GM23248 (cell line): Measurements from ENCODE around the gene ZNRF1. TPM values are rescaled to one million over a fixed set of nuclear protein-coding genes. Genes with fewer than 3 reads are reported as not detected.

Source experiments
- DNase-seq: peaks from one replicate; pipeline ENCODE4 v3.0.0-alpha.2; 2015
- H2AFZ ChIP-seq: fragments of 200-600 bp; sonication (generic); 2 replicates; pipeline ENCODE4 v1.6.1; 2016; ENCODE audit warnings: antibody characterized with exemption
- H3F3A ChIP-seq: fragments of 200-600 bp; sonication (generic); 2 replicates; pipeline ENCODE4 v1.6.1; 2016; ENCODE audit warnings: mild to moderate bottlenecking, antibody characterized with exemption, mixed run types; ENCODE audit not compliant: insufficient read depth
- H3K27ac ChIP-seq: fragments of 200-600 bp; sonication (generic); 2 replicates; pipeline ENCODE4 v1.5.1; 2016; ENCODE audit warnings: mild to moderate bottlenecking
- H3K27me3 ChIP-seq: fragments of 200-600 bp; sonication (generic); replicated peaks from 2 replicates; pipeline ENCODE4 v1.6.1; 2016; ENCODE audit warnings: mild to moderate bottlenecking; ENCODE audit not compliant: insufficient read depth
- H3K36me3 ChIP-seq: fragments of 200-600 bp; sonication (generic); 2 replicates; pipeline ENCODE4 v1.6.1; 2016; ENCODE audit warnings: low read depth, mild to moderate bottlenecking
- H3K4me1 ChIP-seq: fragments of 200-600 bp; sonication (generic); 2 replicates; pipeline ENCODE4 v1.6.1; 2016; ENCODE audit warnings: mild to moderate bottlenecking; ENCODE audit not compliant: insufficient read depth
- H3K4me2 ChIP-seq: fragments of 200-600 bp; sonication (generic); one replicate; pipeline ENCODE4 v1.6.1; 2016; ENCODE audit warnings: mild to moderate bottlenecking; ENCODE audit not compliant: unreplicated experiment
- H3K4me3 ChIP-seq: fragments of 200-600 bp; sonication (generic); 2 replicates; pipeline ENCODE4 v1.5.1; 2016; ENCODE audit warnings: mild to moderate bottlenecking
- H3K79me2 ChIP-seq: fragments of 200-600 bp; sonication (generic); 2 replicates; pipeline ENCODE4 v1.6.1; 2016; ENCODE audit warnings: mild to moderate bottlenecking; ENCODE audit not compliant: insufficient read depth
- H3K9ac ChIP-seq: fragments of 200-600 bp; sonication (generic); 2 replicates; pipeline ENCODE4 v1.6.1; 2016; ENCODE audit warnings: mild to moderate bottlenecking
- H3K9me2 ChIP-seq: fragments of 200-600 bp; sonication (generic); 2 replicates; pipeline ENCODE4 v1.6.1; 2016; ENCODE audit warnings: mixed run types, mild to moderate bottlenecking, moderate library complexity; ENCODE audit not compliant: insufficient read depth
- H3K9me3 ChIP-seq: fragments of 200-600 bp; sonication (generic); one replicate; pipeline ENCODE4 v1.6.1; 2017; ENCODE audit warnings: low read depth
- H4K20me1 ChIP-seq: fragments of 200-600 bp; sonication (generic); 2 replicates; pipeline ENCODE4 v1.6.0; 2016; ENCODE audit not compliant: insufficient read depth
- EZH2 ChIP-seq: fragments of 200-600 bp; sonication (generic); IDR thresholded peaks from 2 replicates; pipeline ENCODE4 v1.6.1; 2018; ENCODE audit warnings: antibody characterized with exemption, mild to moderate bottlenecking; ENCODE audit not compliant: insufficient read depth, poor library complexity, severe bottlenecking
- EZH2phosphoT487 ChIP-seq: fragments of 200-600 bp; sonication (generic); IDR thresholded peaks from 2 replicates; pipeline ENCODE4 v1.6.1; 2018; ENCODE audit warnings: antibody characterized with exemption, moderate library complexity, mild to moderate bottlenecking, low read depth; ENCODE audit not compliant: insufficient read depth
- WGBS, 2 experiments: methylation state at CpG; one replicate each; pipeline ENCODE4 v1.1.6; 2015 to 2017; ENCODE audit warnings: low lambda C conversion rate in 2 of 2, low coverage in 1 of 2; ENCODE audit errors: missing lambda C conversion rate in 2 of 2; 5-methylcytosine and 5-hydroxymethylcytosine counted together
- in situ Hi-C: fragments of 300-500 bp; cut with MboI; formaldehyde crosslinking; loops from 2 replicates; pipeline ENCODE4 v1.15.0; 2020
- polyA plus RNA-seq: library from polyadenylated mRNA; unstranded; fragments of >200 nt; fragmentation: Nextera tagmentation; extraction: Ambion mirVana; gene quantifications from 2 replicates; pipeline ENCODE4 v1.2.1, GENCODE V29; 2016
- total RNA-seq: library from RNA; depleted of rRNA; stranded (reverse); fragments of >200 nt; shearing (Covaris generic); gene quantifications from 2 replicates; pipeline ENCODE4 v1.2.3, GENCODE V29; 2014

The ZNRF1 gene
- total and polyA plus RNA-seq, 2 experiments from 2014 or later = 7.1 to 17.2 TPM

GRCh38 chr16:75002474-75002873 lies 3.6 kb downstream of the ZNRF1 start:
- in situ Hi-C loops = loop anchor here (5.0 kb wide), 1 partner anchor 105 kb away; no protein-coding TSS in a partner anchor

GRCh38 chr16:75003931-75004330 lies 5.1 kb downstream of the ZNRF1 start:
- no peak overlapping the region for H3K4me2 ChIP-seq
- H3K27me3 ChIP-seq = no peaks in the 10 kb centered on the region
- H3K9me2 ChIP-seq = no peaks in the 10 kb centered on the region
- H2AFZ ChIP-seq = no peak overlapping the region
- no peak overlapping the region for H3K27ac ChIP-seq
- TF ChIP-seq EZH2 = no peak
- TF ChIP-seq EZH2phosphoT487 = no peak
- peaks cover 18% of the 10 kb centered on the region for H3K4me1 ChIP-seq
- in situ Hi-C loops = loop anchor here (5.0 kb wide), 1 partner anchor 103 kb away; no protein-coding TSS in a partner anchor
- peaks cover 91% of the 10 kb centered on the region for H3K79me2 ChIP-seq
- H3K36me3 ChIP-seq = no peaks in the 10 kb centered on the region
- peaks cover 16% of the 10 kb centered on the region; the same call in 1 of the 2 replicates for H3F3A ChIP-seq
- no peaks in the 10 kb centered on the region for H3K9me3 ChIP-seq
- WGBS, 2 experiments = 82 to 87% methylated on average over 5 of the region's 5 CpGs
- H3K4me3 ChIP-seq = no peak overlapping the region
- no peak for DNase-seq
- H3K9ac ChIP-seq = no peak overlapping the region
- H4K20me1 ChIP-seq = no peaks in the 10 kb centered on the region

More at GRCh38 chr16:75002474-75002873, 3.6 kb downstream of the ZNRF1 start:
- H2AFZ ChIP-seq = no peak overlapping the region
- H3K9me2 ChIP-seq = no peaks in the 10 kb centered on the region
- H3K36me3 ChIP-seq = no peaks in the 10 kb centered on the region
- H3K79me2 ChIP-seq = peaks cover 77% of the 10 kb centered on the region
- H3K27me3 ChIP-seq = no peaks in the 10 kb centered on the region
- H3K9ac ChIP-seq = no peak overlapping the region
- no peaks in the 10 kb centered on the region for H4K20me1 ChIP-seq
- H3K4me2 ChIP-seq = no peak overlapping the region
- peaks cover 18% of the 10 kb centered on the region for H3K4me1 ChIP-seq
- H3F3A ChIP-seq = peaks cover 23% of the 10 kb centered on the region; the same call in 1 of the 2 replicates
- H3K27ac ChIP-seq = no peak overlapping the region
- TF ChIP-seq EZH2phosphoT487 (no peak), EZH2 (no peak)
- WGBS, 2 experiments = 89 to 94% methylated on average over 9 of the region's 9 CpGs
- no peak overlapping the region for H3K4me3 ChIP-seq
- DNase-seq = no peak
- H3K9me3 ChIP-seq = no peaks in the 10 kb centered on the region

DNA sequence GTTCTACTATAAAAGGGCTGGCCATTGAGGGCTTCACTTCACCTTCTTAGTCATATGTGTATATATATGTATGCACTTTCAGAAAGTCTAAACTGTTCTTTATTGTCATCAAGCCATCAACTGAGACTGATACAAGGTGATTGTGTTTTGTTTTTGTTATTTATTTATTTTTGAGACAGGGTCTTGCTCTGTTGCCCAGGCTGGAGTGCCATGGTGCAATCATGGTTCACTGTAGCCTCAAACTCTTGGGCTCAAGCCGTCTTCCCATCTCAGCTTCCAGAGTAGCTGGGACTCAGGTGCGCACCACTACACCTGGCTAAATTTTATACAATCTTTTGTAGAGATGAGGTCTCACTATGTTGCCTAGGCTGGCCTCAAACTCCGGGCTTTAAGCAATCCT lies 5.6 kb downstream of the ZNRF1 start:
- no peak overlapping the region for H3K4me3 ChIP-seq
- in situ Hi-C loops = loop anchor here (5.0 kb wide), 1 partner anchor 103 kb away; no protein-coding TSS in a partner anchor
- peaks cover 18% of the 10 kb centered on the region for H3K4me1 ChIP-seq
- H4K20me1 ChIP-seq = no peaks in the 10 kb centered on the region
- no peaks in the 10 kb centered on the region for H3K9me3 ChIP-seq
- H3K79me2 ChIP-seq = peaks cover 96% of the 10 kb centered on the region
- DNase-seq = no peak
- H2AFZ ChIP-seq = no peak overlapping the region
- WGBS, 2 experiments = 95 to 97% methylated on average over 3 of the region's 3 CpGs
- no peak overlapping the region for H3K4me2 ChIP-seq
- H3F3A ChIP-seq = peaks cover 16% of the 10 kb centered on the region; the same call in 1 of the 2 replicates
- H3K9me2 ChIP-seq = no peaks in the 10 kb centered on the region
- no peak overlapping the region for H3K9ac ChIP-seq
- TF ChIP-seq EZH2phosphoT487 (no peak), EZH2 (no peak)
- H3K27ac ChIP-seq = no peak overlapping the region
- no peaks in the 10 kb centered on the region for H3K36me3 ChIP-seq
- H3K27me3 ChIP-seq = no peaks in the 10 kb centered on the region

- H4K20me1 ChIP-seq = no peaks in the 10 kb centered on the region
- H3K4me3 ChIP-seq = no peak overlapping the region
Observed at GRCh38 chr16:75005697-75006096, 6.9 kb downstream of the ZNRF1 start.

More at GRCh38 chr16:75005697-75006096, 6.9 kb downstream of the ZNRF1 start:
- H3K9ac ChIP-seq = no peak overlapping the region
- TF ChIP-seq EZH2phosphoT487 = no peak
- TF ChIP-seq EZH2 = no peak
- H3K27me3 ChIP-seq = no peaks in the 10 kb centered on the region
- in situ Hi-C loops = no loop called here
- H3K4me2 ChIP-seq = no peak overlapping the region
- H3K9me2 ChIP-seq = no peaks in the 10 kb centered on the region
- H3K79me2 ChIP-seq = peaks cover 97% of the 10 kb centered on the region
- WGBS, 2 experiments = 94% methylated on average over 4 of the region's 4 CpGs
- no peak overlapping the region for H2AFZ ChIP-seq
- peaks cover 19% of the 10 kb centered on the region for H3K4me1 ChIP-seq
- no peak for DNase-seq
- H3K9me3 ChIP-seq = no peaks in the 10 kb centered on the region
- no peak overlapping the region for H3K27ac ChIP-seq
- H3F3A ChIP-seq = peaks cover 18% of the 10 kb centered on the region
- H3K36me3 ChIP-seq = no peaks in the 10 kb centered on the region
